K562 (cell line): Measurements from ENCODE around the gene BANP.

ENCODE experiments used
- ETV5 ChIP-seq: sonication (generic); formaldehyde crosslinking; IDR thresholded peaks from 2 replicates; pipeline ENCODE4 v1.4.0; 2020; ENCODE audit warnings: low read depth, mild to moderate bottlenecking, missing genetic modification reagents
- MAFF ChIP-seq: IDR thresholded peaks from 2 replicates; pipeline ENCODE4 v1.6.1; 2012; ENCODE audit warnings: low read length, improper control_type of control experiment
- NBN ChIP-seq: fragments of 450-650 bp; IDR thresholded peaks from 2 replicates; pipeline ENCODE4 v1.6.1; 2016; ENCODE audit warnings: low read depth, mild to moderate bottlenecking
- NFYB ChIP-seq: IDR thresholded peaks from 2 replicates; pipeline ENCODE4 v1.6.1; 2011; ENCODE audit warnings: mild to moderate bottlenecking, moderate library complexity; ENCODE audit not compliant: insufficient read length; ENCODE audit errors: extremely low read depth
- POLR2A ChIP-seq: fragments of 450-650 bp; conservative IDR thresholded peaks from 2 replicates; pipeline ENCODE4 v1.6.1; 2016
- TBL1XR1 ChIP-seq, 2 experiments: IDR thresholded peaks; 2 replicates each; pipeline ENCODE4 v1.6.1; 2012; ENCODE audit warnings: improper control_type of control experiment in 2 of 2, low read length in 2 of 2, mild to moderate bottlenecking in 1 of 2
- ZC3H11A ChIP-seq: IDR thresholded peaks from 2 replicates; pipeline ENCODE4 v1.6.1; 2012; ENCODE audit warnings: low read depth, low read length, improper control_type of control experiment
- ZNF224 ChIP-seq: sonication (generic); formaldehyde crosslinking; IDR thresholded peaks from 2 replicates; pipeline ENCODE4 v1.8.0; 2022; ENCODE audit warnings: mild to moderate bottlenecking, missing genetic modification reagents
- ZNF3 ChIP-seq: fragments of 250-450 bp; sonication (Bioruptor Pico); IDR thresholded peaks from 2 replicates; pipeline ENCODE4 v1.5.0; 2021; ENCODE audit warnings: mild to moderate bottlenecking, moderate library complexity
- ZNF764 ChIP-seq: fragments of 250-450 bp; sonication (Bioruptor Pico); IDR thresholded peaks from 2 replicates; pipeline ENCODE4 v1.4.0; 2020; ENCODE audit warnings: low read depth, mild to moderate bottlenecking, moderate library complexity
- TF ChIP-seq, protein P1 (sequence below): sonication (generic); formaldehyde crosslinking; IDR thresholded peaks from 2 replicates; pipeline ENCODE4 v1.8.1; 2023; ENCODE audit warnings: mild to moderate bottlenecking, missing genetic modification reagents
- TF ChIP-seq, protein P2 (sequence below), 2 experiments: fragments of 150-350 bp in 1 of 2; IDR thresholded peaks; 2 replicates each; pipeline ENCODE4 v1.6.1; 2012 to 2016; ENCODE audit warnings: low read depth in 2 of 2, low read length in 2 of 2, mild to moderate bottlenecking in 1 of 2, moderate library complexity in 1 of 2

DNA sequence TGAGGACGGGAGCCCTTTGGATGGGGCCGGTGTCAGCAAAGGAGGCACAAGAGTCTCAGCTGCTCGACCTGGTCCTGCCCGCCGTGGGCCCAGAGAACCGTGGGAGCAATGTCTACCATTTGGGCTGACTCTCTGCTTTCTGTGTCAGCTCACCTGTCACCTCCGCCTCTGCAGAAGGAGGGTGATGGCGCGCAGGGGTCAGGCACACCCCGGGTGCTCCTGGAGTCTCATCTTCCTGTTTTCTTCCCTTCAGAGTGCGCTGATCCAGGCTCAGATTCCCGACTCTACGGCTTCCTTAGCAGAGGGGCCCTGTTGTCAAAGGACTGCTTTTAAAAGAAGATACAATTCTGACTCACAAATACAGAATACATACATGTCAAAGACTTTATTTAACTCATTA, 167.1 kb downstream of the BANP start:
- TF ChIP-seq ZNF764 (CRISPR knock-in tag): no peak
- no peak for TF ChIP-seq ZNF3
- TF ChIP-seq MAFF: no peak
- no peak for TF ChIP-seq TBL1XR1 (IDR thresholded peaks at IDR 0.05; ENCODE audit: low read length in 2 of 2)
- no peak for TF ChIP-seq POLR2A
- TF ChIP-seq NFYB: no peak
- no peak for TF ChIP-seq NBN
- TF ChIP-seq, protein P1, sequence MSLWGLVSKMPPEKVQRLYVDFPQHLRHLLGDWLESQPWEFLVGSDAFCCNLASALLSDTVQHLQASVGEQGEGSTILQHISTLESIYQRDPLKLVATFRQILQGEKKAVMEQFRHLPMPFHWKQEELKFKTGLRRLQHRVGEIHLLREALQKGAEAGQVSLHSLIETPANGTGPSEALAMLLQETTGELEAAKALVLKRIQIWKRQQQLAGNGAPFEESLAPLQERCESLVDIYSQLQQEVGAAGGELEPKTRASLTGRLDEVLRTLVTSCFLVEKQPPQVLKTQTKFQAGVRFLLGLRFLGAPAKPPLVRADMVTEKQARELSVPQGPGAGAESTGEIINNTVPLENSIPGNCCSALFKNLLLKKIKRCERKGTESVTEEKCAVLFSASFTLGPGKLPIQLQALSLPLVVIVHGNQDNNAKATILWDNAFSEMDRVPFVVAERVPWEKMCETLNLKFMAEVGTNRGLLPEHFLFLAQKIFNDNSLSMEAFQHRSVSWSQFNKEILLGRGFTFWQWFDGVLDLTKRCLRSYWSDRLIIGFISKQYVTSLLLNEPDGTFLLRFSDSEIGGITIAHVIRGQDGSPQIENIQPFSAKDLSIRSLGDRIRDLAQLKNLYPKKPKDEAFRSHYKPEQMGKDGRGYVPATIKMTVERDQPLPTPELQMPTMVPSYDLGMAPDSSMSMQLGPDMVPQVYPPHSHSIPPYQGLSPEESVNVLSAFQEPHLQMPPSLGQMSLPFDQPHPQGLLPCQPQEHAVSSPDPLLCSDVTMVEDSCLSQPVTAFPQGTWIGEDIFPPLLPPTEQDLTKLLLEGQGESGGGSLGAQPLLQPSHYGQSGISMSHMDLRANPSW (CRISPR knock-in tag): no peak
- TF ChIP-seq ZC3H11A: no peak
- no peak for TF ChIP-seq ETV5 (CRISPR knock-in tag)
- TF ChIP-seq, protein P2, sequence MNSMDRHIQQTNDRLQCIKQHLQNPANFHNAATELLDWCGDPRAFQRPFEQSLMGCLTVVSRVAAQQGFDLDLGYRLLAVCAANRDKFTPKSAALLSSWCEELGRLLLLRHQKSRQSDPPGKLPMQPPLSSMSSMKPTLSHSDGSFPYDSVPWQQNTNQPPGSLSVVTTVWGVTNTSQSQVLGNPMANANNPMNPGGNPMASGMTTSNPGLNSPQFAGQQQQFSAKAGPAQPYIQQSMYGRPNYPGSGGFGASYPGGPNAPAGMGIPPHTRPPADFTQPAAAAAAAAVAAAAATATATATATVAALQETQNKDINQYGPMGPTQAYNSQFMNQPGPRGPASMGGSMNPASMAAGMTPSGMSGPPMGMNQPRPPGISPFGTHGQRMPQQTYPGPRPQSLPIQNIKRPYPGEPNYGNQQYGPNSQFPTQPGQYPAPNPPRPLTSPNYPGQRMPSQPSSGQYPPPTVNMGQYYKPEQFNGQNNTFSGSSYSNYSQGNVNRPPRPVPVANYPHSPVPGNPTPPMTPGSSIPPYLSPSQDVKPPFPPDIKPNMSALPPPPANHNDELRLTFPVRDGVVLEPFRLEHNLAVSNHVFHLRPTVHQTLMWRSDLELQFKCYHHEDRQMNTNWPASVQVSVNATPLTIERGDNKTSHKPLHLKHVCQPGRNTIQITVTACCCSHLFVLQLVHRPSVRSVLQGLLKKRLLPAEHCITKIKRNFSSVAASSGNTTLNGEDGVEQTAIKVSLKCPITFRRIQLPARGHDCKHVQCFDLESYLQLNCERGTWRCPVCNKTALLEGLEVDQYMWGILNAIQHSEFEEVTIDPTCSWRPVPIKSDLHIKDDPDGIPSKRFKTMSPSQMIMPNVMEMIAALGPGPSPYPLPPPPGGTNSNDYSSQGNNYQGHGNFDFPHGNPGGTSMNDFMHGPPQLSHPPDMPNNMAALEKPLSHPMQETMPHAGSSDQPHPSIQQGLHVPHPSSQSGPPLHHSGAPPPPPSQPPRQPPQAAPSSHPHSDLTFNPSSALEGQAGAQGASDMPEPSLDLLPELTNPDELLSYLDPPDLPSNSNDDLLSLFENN (IDR thresholded peaks at IDR 0.05; ENCODE audit: low read depth in 2 of 2, low read length in 2 of 2): no peak
- no peak for TF ChIP-seq ZNF224 (CRISPR knock-in tag)
